Measurements from ENCODE around the gene GRM8.
"Not testable (repeated sequence)": the region's sequence is repeated elsewhere in the genome, so short reads cannot be mapped to it uniquely, and the experiment has no call there.

- not testable (repeated sequence) for TF ChIP-seq CTCF (conservative IDR thresholded peaks at IDR 0.05; ENCODE audit: low read depth, low read length); EZH2phosphoT487 (IDR thresholded peaks at IDR 0.05; ENCODE audit: borderline replicate concordance, low read length); EZH2 (IDR thresholded peaks at IDR 0.05; ENCODE audit: low read length, unreplicated experiment)
Measured at GRCh38 chr7:126887560-126887959, 365.2 kb downstream of the GRM8 start.

Measured in PC-3 (cell line).